Stimulated activated CD4-positive, alpha-beta T cell treated with anti-CD3 and anti-CD28 coated beads, Interleukin-1b, Interleukin-23, amount 100 ng/mL, for 24 hours (primary cell): ENCODE measurements around the gene INF2.
"Not testable (repeated sequence)": the region's sequence is repeated elsewhere in the genome, so short reads cannot be mapped to it uniquely, and the experiment has no call there.

Source experiments
- DNase-seq, 4 experiments: peaks; one replicate each; pipeline ENCODE4 v3.0.0-alpha.2; 2020; ENCODE audit warnings: low read depth in 4 of 4, low spot score in 1 of 4

INF2 gene

DNA sequence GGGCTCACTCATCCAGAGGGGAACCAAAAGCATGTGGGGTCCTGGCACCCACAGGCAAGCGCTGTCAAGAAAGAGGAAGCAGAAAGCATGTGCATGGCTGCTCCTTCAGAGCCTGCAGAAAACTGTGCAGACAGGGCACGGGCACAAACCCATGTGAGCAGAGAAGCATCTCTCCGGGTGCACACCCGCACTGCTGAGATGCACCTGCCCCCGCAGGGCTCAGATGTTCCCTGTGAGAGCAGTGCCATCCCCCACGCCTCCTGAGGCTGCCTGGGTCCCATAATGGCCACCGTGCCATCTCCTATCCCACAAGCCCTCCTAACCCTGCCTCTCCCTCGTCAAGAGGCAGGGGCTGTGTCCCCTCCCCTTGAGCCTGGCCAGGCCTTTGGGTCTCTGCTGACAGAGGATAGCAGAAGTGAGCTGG, 32.3 kb upstream of the INF2 start:
- no peak for DNase-seq

DNA sequence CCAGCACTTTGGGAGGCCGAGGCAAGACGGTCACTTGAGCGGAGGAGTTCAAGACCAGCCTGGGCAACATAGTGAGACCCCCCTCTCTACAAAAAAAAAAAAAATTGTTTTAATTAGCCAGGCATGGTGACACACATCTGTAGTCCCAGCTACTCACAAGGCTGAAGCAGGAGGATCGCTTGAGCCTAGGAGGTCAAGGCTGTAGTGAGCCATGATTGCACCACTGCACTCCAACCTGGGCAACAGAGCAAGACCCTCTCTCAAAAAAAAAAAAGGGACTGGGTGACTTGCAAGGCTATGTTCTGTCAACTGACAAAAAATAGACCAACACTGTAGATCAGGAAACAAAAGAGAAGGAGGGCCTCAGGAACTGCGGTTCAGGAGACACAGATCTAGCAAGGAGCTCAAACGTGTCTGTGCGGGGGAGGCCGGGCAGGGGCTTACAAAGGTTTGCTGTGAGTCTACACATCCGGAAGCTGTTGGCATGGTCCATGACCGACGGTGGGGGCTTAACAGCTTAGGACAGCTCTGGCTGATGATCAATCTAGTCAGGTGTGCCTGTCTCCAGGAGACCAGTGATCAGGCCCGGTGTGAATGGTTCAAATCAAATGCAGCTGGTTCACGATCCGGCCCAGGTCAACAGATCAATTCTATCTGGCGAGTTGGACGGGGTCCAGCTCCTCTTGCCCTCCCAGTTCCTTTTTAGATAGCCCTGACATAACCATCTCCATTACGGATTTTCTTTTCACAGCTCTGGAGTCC, 31.7 kb upstream of the INF2 start:
- no peak for DNase-seq

DNA sequence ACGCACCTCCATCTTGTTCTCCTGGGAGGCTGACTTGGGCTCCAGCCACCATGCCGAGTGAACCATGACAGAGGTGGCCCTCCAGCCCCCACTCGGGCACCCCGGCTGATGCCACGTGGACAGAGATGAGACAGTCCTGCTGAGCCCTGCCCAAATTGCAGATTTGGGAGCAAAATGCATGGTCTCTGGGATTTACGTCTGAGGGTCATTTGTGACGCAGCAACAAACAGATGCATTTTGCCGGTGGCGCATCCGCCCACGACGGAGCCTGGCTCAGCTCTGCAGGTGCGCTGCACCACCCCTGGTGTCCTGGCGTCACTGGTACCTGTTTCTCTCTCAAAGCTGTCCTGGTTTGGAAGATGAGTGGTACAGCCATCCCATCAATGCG, 31.1 kb upstream of the INF2 start:
- no peak for DNase-seq

DNA sequence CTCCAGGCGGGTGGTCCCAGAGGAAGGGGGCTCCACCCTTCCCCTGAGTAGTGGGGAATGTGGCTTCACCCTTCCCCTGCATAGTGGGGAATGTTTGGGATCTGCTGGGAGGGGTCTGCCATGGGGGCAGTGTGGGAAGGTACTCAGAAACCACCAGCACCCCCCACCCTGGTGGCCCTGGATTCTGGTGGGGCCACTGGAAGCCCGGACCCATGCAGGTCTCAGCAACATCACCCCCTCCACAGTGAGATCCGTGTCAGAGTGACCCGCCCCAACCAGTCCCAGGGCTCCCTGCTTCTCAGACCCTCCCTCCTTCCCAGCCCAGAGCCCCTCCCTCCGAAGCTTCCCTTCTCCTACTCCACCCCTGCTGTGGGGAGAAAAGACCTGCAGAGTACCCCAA, 30.3 kb upstream of the INF2 start:
- no peak for DNase-seq

DNA sequence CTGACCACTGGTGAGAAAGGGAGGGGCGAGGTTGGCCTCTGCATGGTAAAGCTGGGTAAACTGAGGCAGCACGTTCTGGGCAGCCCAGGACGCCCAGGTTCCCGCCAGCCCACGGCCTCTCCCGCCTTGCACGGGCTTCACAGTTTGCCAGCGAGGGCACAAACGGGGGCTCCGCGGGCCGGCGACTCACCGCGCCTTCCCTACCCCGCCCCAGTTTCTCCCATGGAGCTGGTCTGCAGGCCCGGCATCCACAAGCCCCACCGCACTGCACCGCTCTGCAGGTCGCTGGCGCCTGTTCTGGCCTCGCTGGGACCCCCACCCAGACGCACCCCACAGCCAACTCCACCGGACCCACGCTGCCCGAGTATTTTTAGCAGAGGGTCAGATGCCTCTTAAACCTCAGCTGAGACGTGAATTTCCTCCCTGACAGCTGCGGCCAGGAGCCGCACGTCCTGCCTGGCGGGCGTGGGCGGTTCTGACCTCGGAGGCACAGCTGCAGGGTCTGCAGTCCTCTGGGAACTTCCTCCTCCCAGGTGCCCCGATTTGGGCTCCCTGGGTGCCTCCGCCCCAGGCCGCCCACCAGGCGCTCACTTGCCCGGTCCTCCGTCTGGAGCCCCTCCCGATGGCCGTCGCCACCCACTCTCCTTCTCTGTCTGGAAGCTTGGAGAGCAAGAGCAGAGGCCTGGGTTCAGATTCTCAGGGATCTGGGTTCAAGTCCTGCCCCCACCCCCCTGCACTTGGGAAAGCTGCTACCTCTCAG, 29.5 kb upstream of the INF2 start:
- no peak for DNase-seq

DNA sequence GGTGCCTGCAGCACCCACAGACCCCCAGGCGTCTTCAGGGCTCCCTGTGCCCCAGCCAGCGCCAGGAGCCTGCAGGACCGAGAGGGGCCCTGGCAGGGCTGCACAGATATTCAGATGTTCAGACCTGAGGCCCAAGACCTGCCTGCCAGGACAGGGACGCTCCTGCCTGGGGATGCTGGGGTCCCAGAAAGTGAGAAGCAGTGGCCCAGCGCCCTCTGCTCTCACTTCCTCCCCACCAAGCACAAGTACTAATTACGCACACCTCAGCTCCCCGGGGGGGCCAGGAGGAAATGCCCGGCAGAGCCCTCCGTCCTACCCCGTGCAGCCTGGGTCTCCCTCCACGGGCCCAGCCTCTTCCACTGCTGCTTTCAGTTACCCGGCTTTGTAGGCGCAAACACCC, 28.8 kb upstream of the INF2 start:
- DNase-seq, result no peak

DNA sequence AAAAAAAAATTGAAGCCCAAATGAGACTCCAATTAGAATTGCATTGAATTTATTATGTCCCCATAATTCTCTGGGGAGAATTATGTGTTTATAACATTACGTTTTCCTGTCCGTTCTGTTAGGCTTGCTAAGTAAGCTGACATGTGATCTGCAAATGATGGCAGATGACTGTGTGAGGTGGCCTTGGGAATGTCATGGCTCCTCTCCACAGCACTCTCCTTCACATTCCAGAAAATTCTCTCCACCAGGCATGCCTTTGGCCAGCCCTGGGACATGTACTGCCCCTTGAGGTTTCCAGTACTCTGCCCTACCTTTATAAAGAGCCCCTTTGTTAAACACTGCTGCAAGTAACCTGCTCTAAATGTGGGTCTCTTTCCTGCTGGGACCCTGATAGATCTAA, 28.3 kb upstream of the INF2 start:
- no peak for DNase-seq

DNA sequence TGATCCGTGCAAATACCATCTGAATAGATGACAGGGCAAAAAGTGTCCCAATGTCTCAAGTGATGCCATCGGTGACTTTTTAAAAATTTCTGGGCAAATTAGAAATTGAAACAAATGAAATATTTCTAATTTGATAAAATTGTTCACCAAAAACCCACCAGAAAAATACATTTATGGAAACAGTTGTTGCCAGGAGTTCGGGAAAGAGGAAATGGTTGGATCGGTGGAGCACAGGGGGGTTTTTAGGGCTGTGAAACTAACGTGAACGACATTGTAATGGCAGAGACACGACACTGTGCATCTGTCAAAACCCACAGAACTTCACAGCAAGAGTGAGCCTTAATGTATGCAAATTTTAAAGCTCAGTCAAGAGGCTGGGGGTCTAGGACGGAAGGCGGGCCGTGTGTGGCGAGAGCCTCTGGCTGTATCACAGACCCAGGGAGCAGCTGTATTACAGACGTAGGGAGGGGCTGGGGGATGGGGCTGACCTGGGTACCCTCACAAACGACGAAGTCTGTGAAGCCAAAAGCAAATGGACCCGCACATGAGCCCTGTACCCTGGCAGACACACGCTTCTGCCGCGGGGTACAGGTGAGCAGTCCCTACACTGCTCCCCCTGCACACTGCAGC, 27.8 kb upstream of the INF2 start:
- DNase-seq, result not testable (repeated sequence)

DNA sequence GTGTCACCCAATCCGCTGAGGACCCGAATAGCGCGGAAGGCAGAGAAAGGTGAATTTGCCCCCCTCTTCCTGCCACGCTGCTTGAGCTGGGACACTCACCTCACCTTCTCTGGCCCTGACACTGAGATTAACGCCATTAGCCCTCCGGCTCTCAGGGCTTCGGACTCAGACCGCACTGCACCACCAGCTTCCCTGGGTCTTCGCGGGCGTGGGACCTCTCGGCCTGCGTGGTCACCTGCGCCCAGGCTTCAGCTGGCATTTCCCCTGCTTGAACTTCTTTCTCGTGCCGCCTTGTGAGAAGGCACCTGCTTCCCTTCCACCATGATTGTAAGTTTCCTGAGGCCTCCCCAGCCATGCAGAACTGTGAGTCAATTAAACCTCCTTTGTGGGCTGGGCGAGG, 26.9 kb upstream of the INF2 start:
- not testable (repeated sequence) for DNase-seq

DNA sequence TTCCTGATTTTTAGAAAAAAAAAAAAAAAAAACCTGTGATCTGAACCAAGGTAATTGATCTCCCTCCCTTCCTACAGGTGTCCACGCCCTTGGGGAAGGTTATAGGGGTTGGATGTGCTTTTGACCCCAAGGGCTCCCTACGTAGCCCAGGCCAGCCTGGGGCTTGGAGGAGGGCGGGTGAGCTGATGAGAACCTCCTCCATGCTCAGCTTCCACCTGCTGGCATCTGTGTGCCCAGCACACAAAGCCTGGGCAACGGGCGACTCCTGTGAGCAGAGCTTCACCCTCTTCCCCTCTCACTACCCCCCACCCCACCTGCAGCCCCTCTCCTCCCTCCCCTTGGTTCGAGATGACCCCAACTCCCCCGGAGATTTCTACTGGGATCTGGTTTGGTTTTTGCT, 25.3 kb upstream of the INF2 start:
- DNase-seq, result no peak

DNA sequence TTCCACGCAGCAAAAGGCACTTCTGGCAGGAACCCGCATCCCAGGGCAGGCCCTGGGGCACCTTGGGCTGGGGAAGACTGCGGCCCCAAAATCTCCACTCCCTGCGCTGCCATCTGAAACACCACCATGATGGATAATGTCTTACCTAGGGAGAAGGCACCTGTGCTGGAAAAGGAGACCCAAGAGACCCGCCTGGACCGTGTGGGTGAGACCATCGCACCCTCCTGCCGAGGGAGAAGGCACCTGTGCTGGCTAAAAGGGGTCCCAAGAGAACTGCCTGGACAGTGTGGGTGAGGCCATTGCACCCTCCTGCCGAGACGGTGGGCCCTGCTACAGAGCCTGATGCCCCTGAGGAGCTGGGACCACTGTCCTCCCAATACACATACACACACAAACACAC, 24.8 kb upstream of the INF2 start:
- no peak for DNase-seq

DNA sequence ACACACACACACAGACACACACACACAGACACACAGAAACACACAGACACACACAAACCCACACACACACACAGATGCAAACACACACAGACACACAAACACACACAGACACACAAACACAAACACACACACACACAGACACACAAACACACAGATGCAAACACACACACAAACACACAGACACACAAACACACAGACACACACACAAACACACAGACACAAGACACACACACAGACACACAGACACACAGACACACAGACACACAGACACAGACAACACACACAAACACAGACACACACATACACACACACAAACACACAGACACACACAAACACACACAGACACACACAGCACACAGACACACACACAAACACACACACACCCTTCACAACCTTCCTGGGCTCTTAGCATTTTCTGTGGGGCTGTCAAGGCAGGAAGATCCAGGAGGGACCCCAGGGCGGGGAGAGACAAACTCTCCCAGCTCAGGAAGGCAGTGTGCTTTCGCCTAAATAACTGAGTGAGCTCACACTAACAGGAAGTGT, 24.2 kb upstream of the INF2 start:
- DNase-seq, result no peak

DNA sequence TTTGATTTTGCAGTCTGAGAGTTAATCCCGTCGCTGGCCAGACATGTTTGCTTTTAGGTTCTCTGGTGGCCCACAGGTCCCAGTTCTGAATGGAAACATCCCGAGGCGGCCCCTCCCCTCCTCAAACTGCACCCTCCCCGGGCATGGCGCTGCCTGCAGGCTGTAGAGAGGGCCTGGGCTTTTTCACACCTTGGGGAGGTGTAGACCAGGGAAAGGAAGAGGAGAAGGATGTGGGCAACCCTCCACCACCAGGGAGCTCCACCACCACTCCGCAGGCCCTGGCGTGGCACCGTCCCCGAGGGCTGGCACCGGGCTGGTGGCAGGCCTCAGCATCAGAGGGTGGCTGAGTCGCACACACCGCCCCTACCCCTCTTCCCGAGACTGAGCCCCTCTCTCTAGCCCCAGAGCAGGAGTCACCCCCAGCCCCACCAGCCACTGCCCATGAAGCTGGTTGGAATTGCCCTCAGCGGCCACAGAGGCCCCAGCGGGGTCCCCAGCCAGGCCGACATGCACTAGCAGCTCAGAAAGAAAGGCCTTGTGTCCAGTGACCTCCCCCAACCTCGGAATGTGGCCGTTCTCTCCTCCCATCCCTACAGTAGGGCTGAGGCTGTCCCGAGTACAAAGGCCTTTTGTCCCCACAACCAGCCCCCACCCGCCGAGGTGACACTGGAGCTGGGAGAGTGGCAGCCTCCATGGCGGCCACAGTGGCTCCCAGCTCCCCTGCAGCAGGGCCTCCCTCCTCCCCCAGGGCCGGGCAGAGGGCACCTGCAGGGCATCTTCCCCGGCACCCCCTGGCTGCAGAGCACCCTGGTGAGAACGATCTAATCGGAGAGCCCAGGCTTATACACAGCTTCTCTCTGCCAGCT, 23.5 kb upstream of the INF2 start:
- DNase-seq, result peak in 1 of 4 experiments; percentile 14

DNA sequence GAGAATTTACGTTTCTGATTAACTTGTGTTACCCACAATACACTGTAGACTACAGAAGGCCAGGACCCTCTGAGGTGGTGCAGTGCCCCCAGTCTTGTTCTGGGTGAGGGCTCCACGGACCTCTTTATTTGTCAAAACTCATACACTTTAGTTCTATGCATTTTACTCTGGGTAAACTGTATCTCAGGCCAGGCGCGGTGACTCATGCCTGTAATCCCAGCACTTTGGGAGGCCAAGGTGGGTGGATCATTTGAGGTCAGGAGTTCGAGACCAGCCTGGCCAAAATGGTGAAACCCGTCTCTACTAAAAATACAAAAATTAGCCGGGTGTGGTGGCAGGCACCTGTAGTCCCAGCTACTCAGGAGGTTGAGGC, 22.9 kb upstream of the INF2 start:
- not testable (repeated sequence) for DNase-seq

DNA sequence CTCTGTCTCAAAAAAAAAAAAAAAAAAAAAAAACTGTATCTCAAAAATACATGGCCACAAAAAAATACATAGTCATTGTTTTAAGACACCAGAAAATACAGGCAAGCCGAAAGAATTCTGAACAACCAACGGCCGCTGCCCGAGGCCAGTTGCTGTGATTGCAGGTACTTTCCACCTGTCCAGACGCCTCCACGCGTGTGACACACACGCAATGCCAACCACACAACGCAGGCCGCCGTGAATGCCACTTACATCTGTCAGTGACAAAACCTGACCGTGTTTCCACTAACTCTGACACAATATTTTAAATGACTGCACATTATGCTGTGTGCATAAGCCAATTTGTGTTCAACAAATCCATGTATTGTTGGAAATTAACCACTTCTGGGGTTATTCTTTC, 22.4 kb upstream of the INF2 start:
- no peak for DNase-seq

DNA sequence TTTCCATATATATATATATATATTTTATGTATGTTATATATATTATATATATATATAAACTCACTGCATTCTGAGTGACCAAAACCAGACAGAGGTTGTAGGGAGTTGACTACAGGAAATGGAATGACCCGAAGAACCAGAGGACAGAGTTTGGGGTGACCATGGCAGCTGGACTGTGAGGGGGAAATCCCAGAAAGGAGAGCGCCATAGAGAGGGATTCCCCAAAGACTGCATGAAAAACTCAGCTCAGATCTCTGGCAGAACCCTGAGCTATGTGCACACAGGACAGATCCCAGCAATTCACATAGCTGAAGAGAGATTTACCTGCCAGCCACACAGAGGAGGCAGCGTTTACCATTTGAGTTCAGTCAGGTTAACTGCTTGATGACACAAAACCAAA, 19.7 kb upstream of the INF2 start:
- no peak for DNase-seq

DNA sequence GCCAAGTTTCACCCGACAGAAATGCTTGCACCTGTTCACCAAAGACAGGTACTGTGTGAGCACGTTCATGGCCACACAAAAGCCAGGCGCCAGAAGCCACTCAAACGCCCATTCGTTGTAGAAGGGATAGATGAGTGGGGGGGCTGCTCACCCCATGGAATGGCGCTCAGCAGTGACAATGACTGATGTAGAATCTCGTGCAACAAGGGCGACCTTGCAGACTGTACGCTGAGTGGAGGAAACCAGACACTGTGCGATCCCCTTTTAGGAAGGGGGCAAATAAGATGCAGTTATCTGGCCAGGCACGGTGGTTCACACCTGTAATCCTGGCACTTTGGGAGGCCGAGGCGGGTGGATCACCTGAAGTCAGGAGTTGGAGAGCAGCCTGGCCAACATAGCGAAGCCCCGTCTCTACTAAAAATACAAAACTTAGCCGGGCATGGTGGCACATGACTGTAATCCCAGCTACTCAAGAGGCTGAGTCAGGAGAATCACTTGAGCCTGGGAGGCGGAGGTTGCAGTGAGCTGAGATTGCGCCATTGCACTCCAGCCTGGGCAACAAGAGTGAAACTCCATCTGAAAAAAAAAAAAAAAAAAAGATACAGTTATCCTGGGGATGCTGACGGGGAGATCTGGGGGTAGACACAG, 18.0 kb upstream of the INF2 start:
- not testable (repeated sequence) for DNase-seq

DNA sequence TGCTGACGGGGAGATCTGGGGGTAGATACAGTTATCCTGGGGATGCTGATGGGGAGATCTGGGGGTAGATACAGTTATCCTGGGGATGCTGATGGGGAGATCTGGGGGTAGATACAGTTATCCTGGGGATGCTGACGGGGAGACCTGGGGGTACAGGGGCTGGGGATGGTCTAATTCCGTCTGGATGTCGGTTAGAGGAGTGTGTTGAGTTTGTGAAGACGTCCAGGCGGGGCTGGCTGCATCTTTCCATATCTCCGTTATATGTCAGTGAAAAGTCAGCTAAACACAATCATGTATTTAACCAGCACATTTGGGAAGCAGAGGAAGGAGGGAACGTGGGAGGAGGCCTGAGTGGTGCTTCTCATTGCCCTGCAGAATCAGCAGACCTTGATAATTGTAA, 17.3 kb upstream of the INF2 start:
- DNase-seq, result not testable (repeated sequence)

DNA sequence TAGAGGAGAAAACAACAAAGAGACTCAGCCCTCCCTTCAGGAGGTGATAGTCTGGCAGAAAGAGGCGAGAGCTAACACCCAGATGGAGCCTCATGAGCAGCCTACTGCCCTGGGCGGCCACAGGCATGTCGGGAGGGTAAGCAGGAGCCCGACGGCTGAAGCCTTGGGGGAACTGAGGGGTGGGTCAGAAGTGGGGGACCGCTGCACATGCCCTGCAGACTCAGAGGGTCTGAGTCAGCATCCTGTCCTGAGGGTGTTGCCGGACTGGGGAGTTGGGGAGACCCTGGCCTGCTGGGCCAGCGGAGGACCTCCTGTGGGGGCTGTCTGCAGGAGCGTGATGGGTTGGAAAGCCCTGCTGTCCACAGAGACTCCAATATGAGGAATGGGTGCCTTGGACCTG, 15.9 kb upstream of the INF2 start:
- no peak for DNase-seq

DNA sequence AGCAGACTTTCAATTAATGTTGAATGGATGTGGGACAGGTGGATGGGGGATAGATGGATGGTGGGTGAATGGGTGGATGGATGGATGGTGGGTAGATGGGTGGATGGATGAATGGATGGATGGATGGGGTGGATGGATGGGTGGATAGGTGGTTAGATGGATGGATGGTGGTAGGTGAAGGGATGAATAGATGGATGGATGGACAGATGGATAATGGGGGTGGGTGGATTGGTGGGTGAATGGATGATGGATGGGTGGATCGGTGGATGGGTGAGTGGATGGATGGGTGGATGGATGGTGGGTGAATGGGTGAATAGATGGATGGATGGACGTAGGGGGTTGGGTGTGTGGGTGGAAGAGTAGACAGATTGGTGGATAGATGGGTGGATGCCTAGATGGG, 14.0 kb upstream of the INF2 start:
- DNase-seq, result no peak
